Gastrocnemius medialis (tissue), 4 donors: ENCODE data around the gene UTS2.

Experiments used
- POLR2A ChIP-seq, 2 donors: fragments of 450-650 bp; IDR thresholded peaks; one replicate each; pipeline ENCODE4 v1.6.1; 2017; ENCODE audit warnings: antibody characterized with exemption in 2 of 2, mild to moderate bottlenecking in 2 of 2, moderate library complexity in 2 of 2
- TF ChIP-seq, protein P1 (sequence below), 5 experiments: fragments of 450-650 bp in 3 of 5; fragments of 200-600 bp in 2 of 5; sonication (generic) in 2 of 5; IDR thresholded peaks in 4 of 5; conservative IDR thresholded peaks in 1 of 5; 1 replicate in 4 of 5; 2 replicates in 1 of 5; pipeline ENCODE4 v1.5.1; 2016 to 2019; ENCODE audit warnings: antibody characterized with exemption in 5 of 5, mild to moderate bottlenecking in 3 of 5, moderate library complexity in 3 of 5

DNA sequence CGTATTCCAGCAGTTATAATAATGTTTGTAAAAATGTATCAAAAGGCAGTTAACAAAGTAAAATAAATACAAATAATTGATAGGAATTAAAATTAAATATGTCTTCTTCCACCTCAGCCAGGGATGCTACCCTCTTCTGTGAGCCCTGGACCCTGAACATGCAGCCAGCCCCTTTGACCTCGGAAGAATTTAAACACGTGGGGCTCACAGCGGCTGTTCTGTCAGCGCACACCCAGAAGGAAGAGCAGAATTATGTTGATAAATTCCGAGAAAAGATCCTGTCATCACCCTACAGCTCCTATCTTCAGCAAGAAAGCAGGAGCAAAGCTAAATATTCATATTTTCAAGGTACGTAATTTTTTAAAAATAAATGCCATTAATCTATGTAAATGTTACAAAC, 26.5 kb downstream of the UTS2 start:
- TF ChIP-seq, protein P1, sequence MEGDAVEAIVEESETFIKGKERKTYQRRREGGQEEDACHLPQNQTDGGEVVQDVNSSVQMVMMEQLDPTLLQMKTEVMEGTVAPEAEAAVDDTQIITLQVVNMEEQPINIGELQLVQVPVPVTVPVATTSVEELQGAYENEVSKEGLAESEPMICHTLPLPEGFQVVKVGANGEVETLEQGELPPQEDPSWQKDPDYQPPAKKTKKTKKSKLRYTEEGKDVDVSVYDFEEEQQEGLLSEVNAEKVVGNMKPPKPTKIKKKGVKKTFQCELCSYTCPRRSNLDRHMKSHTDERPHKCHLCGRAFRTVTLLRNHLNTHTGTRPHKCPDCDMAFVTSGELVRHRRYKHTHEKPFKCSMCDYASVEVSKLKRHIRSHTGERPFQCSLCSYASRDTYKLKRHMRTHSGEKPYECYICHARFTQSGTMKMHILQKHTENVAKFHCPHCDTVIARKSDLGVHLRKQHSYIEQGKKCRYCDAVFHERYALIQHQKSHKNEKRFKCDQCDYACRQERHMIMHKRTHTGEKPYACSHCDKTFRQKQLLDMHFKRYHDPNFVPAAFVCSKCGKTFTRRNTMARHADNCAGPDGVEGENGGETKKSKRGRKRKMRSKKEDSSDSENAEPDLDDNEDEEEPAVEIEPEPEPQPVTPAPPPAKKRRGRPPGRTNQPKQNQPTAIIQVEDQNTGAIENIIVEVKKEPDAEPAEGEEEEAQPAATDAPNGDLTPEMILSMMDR (IDR thresholded peaks at IDR 0.05 in 4 of 5, conservative IDR thresholded peaks at IDR 0.05 in 1 of 5): no peak
- no peak for TF ChIP-seq POLR2A (IDR thresholded peaks at IDR 0.05)
